ENCODE measurements around the gene SSC5D.

The SSC5D gene

GRCh38 chr19:55563261-55563690, 75.0 kb downstream of the SSC5D start:
- DNase-seq (ENCODE audit: low spot score) = no peak
- no peak overlapping the region for H3K4me3 ChIP-seq
- H3K27ac ChIP-seq = no peak overlapping the region
- no peak for TF ChIP-seq CTCF (IDR thresholded peaks at IDR 0.05)

GRCh38 chr19:55566823-55567222, 78.6 kb downstream of the SSC5D start:
- Histone ChIP-seq H3K27ac (no peak overlapping the region), H3K4me3 (no peak overlapping the region)
- DNase-seq (ENCODE audit: low spot score) = no peak
- no peak for TF ChIP-seq CTCF (IDR thresholded peaks at IDR 0.05)

- Histone ChIP-seq H3K4me3 (no peak overlapping the region), H3K27ac (no peak overlapping the region)
- no peak for DNase-seq (ENCODE audit: low spot score)
- TF ChIP-seq CTCF (IDR thresholded peaks at IDR 0.05) = no peak
Measured at GRCh38 chr19:55567708-55568328, 79.6 kb downstream of the SSC5D start.

All from coronary artery (tissue), 2 donors.